Measurements from ENCODE around the gene IGSF21. TPM values are rescaled to one million over a fixed set of nuclear protein-coding genes. Genes with fewer than 3 reads are reported as not detected.

Gene IGSF21
- total RNA-seq, 1 donor from 2014 or later = not detected

- TF ChIP-seq, protein P1, sequence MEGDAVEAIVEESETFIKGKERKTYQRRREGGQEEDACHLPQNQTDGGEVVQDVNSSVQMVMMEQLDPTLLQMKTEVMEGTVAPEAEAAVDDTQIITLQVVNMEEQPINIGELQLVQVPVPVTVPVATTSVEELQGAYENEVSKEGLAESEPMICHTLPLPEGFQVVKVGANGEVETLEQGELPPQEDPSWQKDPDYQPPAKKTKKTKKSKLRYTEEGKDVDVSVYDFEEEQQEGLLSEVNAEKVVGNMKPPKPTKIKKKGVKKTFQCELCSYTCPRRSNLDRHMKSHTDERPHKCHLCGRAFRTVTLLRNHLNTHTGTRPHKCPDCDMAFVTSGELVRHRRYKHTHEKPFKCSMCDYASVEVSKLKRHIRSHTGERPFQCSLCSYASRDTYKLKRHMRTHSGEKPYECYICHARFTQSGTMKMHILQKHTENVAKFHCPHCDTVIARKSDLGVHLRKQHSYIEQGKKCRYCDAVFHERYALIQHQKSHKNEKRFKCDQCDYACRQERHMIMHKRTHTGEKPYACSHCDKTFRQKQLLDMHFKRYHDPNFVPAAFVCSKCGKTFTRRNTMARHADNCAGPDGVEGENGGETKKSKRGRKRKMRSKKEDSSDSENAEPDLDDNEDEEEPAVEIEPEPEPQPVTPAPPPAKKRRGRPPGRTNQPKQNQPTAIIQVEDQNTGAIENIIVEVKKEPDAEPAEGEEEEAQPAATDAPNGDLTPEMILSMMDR (IDR thresholded peaks at IDR 0.05; ENCODE audit: unreplicated experiment) = no peak
- no peak overlapping the region for H3K27ac Mint-ChIP-seq
- no peaks in the 10 kb centered on the region for H3K36me3 Mint-ChIP-seq
- H3K4me3 Mint-ChIP-seq = no peak overlapping the region
- peaks cover 12% of the 10 kb centered on the region for H3K4me1 Mint-ChIP-seq
- DNase-seq (ENCODE audit: low spot score in 2 of 2, unreplicated experiment in 2 of 2) = no peak
- peaks cover 42% of the 10 kb centered on the region for H3K27me3 Mint-ChIP-seq (ENCODE audit: low read depth)
- H3K9me3 Mint-ChIP-seq = peaks cover 11% of the 10 kb centered on the region
Observed at GRCh38 chr1:18384059-18384458, 276.5 kb downstream of the IGSF21 start.

- TF ChIP-seq, protein P1 (IDR thresholded peaks at IDR 0.05; ENCODE audit: unreplicated experiment) = no peak
- Mint-ChIP-seq H3K27ac (peak overlapping the region; percentile 84), H3K4me3 (no peak overlapping the region), H3K9me3 (peaks cover 9% of the 10 kb centered on the region), H3K27me3 (ENCODE audit: low read depth) (peaks cover 43% of the 10 kb centered on the region), H3K36me3 (no peaks in the 10 kb centered on the region), H3K4me1 (peaks cover 12% of the 10 kb centered on the region)
- DNase-seq (ENCODE audit: low spot score in 2 of 2, unreplicated experiment in 2 of 2) = no peak
Observed at GRCh38 chr1:18384471-18384870, 276.9 kb downstream of the IGSF21 start.

DNA sequence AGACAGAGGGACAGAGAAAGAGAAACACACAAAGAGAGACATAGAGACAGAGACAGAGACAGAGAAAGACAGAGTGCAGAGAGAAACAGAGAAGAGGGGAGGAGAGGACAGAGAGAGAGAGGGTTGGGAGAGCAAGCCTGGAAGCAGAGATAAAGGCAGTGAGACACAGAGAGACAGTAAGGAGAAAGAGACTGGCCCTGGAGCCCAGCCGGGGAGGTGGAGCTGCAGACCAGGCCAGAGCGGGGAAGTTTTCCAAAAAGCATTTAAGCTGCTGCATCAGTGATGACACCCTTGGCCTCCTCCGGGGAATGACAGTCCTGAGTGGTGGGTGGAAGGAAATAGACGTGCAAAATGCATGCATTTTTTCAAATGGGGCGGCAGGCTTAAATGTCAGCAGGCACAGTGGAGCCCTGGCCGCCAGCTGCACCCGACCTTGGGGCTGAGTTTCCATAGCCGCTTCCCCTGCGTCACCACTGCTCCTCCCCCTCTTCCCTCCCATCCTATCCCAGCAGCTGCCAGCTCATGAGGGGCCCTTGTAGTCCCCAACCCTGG, 277.7 kb downstream of the IGSF21 start:
- TF ChIP-seq, protein P1 (IDR thresholded peaks at IDR 0.05; ENCODE audit: unreplicated experiment) = no peak
- Mint-ChIP-seq H3K4me3 (peak overlapping the region; percentile 35), H3K27ac (peak overlapping the region; percentile 84), H3K27me3 (ENCODE audit: low read depth) (peaks cover 44% of the 10 kb centered on the region), H3K9me3 (peaks cover under 1% of the 10 kb centered on the region), H3K4me1 (peaks cover 12% of the 10 kb centered on the region), H3K36me3 (no peaks in the 10 kb centered on the region)
- DNase-seq (ENCODE audit: low spot score in 2 of 2, unreplicated experiment in 2 of 2) = peak in 1 of 2 experiments; percentile 46

DNA sequence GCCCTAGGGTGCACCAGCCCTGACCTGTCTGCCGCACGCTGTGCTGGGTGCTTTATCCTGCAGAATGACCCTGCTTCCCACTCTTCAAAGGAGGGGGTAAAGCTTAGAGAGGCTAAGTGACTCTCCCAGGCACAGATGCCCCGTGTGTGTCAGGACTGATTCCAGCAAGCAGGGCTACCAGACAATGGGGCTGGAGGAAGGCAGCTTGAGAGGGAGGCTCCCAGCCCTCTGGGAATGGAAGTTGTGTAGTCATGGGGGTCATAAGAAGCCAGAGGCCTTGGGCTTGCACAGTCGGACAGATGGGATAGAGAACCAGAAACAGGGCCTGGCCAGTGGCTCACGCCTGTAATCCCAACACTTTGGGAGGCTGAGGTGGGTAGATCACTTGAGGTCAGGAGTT, 279.0 kb downstream of the IGSF21 start:
- no peak for DNase-seq (ENCODE audit: low spot score in 2 of 2, unreplicated experiment in 2 of 2)
- peaks cover 12% of the 10 kb centered on the region for H3K4me1 Mint-ChIP-seq
- H3K27me3 Mint-ChIP-seq (ENCODE audit: low read depth) = peaks cover 36% of the 10 kb centered on the region
- no peaks in the 10 kb centered on the region for H3K9me3 Mint-ChIP-seq
- no peak overlapping the region for H3K27ac Mint-ChIP-seq
- no peak overlapping the region for H3K4me3 Mint-ChIP-seq
- H3K36me3 Mint-ChIP-seq = no peaks in the 10 kb centered on the region
- TF ChIP-seq, protein P1 (IDR thresholded peaks at IDR 0.05; ENCODE audit: unreplicated experiment) = no peak

DNA sequence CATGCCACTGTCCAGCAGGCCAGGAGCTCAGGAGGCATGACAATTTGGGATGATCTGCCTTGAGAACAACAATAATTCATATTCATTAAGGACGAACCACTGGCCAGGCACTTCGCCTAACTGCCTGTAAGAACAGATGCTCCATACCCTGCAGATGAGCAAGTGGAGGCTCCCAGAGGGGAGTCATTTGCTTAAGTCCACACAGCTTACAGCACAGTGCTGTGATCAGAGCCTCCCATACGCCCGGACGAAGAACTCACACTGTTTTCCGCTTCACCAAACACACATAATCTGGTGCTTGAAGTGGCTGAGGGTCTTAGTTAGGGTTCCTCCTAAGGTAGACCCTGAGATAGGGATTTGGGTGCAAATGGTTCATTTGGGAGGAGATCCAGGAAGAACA, 279.7 kb downstream of the IGSF21 start:
- H3K4me1 Mint-ChIP-seq = peaks cover 12% of the 10 kb centered on the region
- no peak overlapping the region for H3K27ac Mint-ChIP-seq
- DNase-seq (ENCODE audit: low spot score in 2 of 2, unreplicated experiment in 2 of 2) = no peak
- no peak overlapping the region for H3K4me3 Mint-ChIP-seq
- peaks cover 31% of the 10 kb centered on the region for H3K27me3 Mint-ChIP-seq (ENCODE audit: low read depth)
- TF ChIP-seq, protein P1 (IDR thresholded peaks at IDR 0.05; ENCODE audit: unreplicated experiment) = no peak
- no peaks in the 10 kb centered on the region for H3K36me3 Mint-ChIP-seq
- no peaks in the 10 kb centered on the region for H3K9me3 Mint-ChIP-seq

GRCh38 chr1:18390953-18391352, 283.4 kb downstream of the IGSF21 start:
- DNase-seq (ENCODE audit: low spot score in 2 of 2, unreplicated experiment in 2 of 2) = no peak
- H3K36me3 Mint-ChIP-seq = no peaks in the 10 kb centered on the region
- no peaks in the 10 kb centered on the region for H3K4me1 Mint-ChIP-seq
- TF ChIP-seq, protein P1 (IDR thresholded peaks at IDR 0.05; ENCODE audit: unreplicated experiment) = no peak
- H3K27me3 Mint-ChIP-seq (ENCODE audit: low read depth) = peaks cover 26% of the 10 kb centered on the region
- no peak overlapping the region for H3K27ac Mint-ChIP-seq
- H3K4me3 Mint-ChIP-seq = no peak overlapping the region
- H3K9me3 Mint-ChIP-seq = no peaks in the 10 kb centered on the region
